ENCODE data around the gene PPP6R3. TPM values are rescaled to one million over a fixed set of nuclear protein-coding genes. Genes with fewer than 3 reads are reported as not detected.
"Not testable (repeated sequence)": the region's sequence is repeated elsewhere in the genome, so short reads cannot be mapped to it uniquely, and the experiment has no call there.

The PPP6R3 gene
- total and polyA plus RNA-seq, 5 donors, result 22.1 to 101 (median 89.7) TPM

DNA sequence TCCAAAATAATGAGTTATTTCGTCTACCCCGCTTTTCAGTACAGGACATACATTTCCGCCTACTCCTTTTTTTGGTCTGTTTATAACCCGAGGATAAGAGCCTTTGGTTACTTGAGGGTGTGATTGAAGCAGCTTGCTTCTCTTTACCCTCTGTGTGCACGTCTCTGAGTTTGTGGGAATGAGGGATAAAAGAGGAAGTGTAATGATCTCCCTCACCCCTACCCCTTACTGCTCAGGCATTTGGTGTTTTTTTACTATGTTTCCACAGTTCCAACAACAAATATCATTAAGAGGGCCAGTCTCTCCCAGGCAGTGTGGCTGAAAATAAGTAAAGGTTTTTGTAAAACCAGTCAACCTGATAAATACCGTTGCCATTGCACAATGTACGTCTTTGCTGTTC, 140.6 kb downstream of the PPP6R3 start:
- Histone ChIP-seq H3K27me3 (ENCODE audit: control insufficient read depth, insufficient read depth) (no peaks in the 10 kb centered on the region), H3K4me3 (ENCODE audit: low read length) (no peak overlapping the region), H3K4me1 (ENCODE audit: control insufficient read depth, insufficient read depth, low read length) (no peaks in the 10 kb centered on the region), H3K9me3 (ENCODE audit: control insufficient read depth, low read length) (no peaks in the 10 kb centered on the region), H3K27ac (ENCODE audit: low read length) (no peak overlapping the region)
- ATAC-seq, result no peak
- intact Hi-C loops (cut with DNase I), result no loop called here
- WGBS, result 85% methylated on average over 7 of the region's 7 CpGs
- no peak for DNase-seq

DNA sequence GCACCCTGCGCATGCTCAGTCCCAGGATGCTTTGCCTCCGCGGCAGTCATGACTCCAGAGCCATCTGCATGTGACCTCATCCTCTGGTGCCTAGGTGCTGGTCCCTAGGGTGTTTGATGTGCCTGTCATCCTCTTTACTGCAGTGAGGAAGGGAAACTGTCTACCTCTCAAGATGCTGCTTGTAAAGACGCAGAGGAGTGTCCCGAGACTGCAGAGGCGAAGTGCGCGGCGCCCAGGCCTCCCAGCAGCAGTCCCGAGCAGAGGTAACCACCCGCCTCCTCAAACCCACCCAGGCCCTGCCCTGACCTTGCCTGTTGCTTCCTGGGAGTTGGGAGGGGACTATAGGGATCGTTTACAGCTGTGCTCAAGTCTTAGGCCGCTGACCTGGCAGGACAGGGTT, 149.2 kb downstream of the PPP6R3 start:
- Histone ChIP-seq H3K4me1 (ENCODE audit: control insufficient read depth, insufficient read depth, low read length) (no peaks in the 10 kb centered on the region), H3K9me3 (ENCODE audit: control insufficient read depth, low read length) (no peaks in the 10 kb centered on the region), H3K27me3 (ENCODE audit: control insufficient read depth, insufficient read depth) (no peaks in the 10 kb centered on the region), H3K4me3 (ENCODE audit: low read length) (no peak overlapping the region), H3K27ac (ENCODE audit: low read length) (no peak overlapping the region)
- peak in 1 of 2 donors; percentile 24 for ATAC-seq
- intact Hi-C loops (cut with DNase I), result no loop called here
- WGBS, result 94% methylated on average over 13 of the region's 13 CpGs
- no peak for DNase-seq

DNA sequence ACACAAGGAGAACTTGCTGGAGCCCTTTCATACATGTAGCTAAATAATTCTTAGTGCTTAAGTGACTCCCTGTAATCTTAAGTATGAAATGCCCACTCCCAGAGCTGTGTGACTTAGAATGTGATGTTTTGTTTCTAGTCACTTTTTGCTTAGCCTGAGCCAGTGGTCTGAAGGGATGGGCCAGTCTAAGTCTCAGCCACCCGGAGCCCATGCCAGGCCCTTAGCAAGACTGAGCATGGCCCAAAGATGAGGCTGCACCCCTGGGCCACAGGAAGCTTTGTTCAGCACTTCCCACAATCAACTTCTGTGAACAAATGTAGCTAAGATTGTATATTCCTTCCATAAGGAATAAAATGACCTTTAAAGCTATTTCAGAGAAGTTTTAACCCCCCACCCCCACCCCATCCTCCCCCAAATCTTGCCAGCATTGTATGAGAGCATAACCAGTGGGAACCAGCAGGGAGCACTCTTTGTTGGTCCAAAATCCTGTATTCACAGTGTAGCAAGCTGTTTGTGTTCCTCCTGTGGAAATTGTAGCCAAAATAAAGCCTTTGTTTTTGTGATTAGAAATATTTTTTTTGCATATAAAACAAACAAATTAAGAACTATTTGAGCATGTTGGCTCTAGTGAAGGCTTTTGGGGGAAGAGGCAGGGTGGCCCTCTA, 150.0 kb downstream of the PPP6R3 start:
- ATAC-seq, result no peak
- no peak overlapping the region for H3K4me3 ChIP-seq (ENCODE audit: low read length)
- WGBS, result 58% methylated on average over 1 of the region's 1 CpG
- H3K27me3 ChIP-seq (ENCODE audit: control insufficient read depth, insufficient read depth), result no peaks in the 10 kb centered on the region
- intact Hi-C loops (cut with DNase I), result no loop called here
- H3K4me1 ChIP-seq (ENCODE audit: control insufficient read depth, insufficient read depth, low read length), result no peaks in the 10 kb centered on the region
- DNase-seq, result no peak
- H3K27ac ChIP-seq (ENCODE audit: low read length), result no peak overlapping the region
- H3K9me3 ChIP-seq (ENCODE audit: control insufficient read depth, low read length), result no peaks in the 10 kb centered on the region

DNA sequence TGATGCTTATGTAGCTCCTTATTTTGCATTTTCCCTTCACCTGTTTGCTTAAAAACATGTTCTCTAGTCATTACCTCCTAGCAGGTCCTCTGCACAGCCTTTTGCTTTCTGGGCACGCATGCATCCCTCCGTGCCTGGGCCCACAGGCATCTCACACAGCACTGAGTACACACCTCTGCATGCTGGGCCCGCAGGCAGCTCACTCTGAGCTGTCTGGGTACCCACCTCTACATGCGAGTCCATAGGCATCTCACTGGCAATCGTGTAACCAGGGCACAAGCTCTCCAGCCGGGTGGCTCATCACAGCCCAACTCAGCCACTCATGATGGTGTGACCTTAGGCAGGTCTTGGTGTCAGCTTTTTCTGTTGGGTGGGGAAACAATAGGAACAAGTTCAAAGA, 155.1 kb downstream of the PPP6R3 start:
- no peak for ATAC-seq
- intact Hi-C loops (cut with DNase I), result no loop called here
- H3K27me3 ChIP-seq (ENCODE audit: control insufficient read depth, insufficient read depth), result no peaks in the 10 kb centered on the region
- whole genome bisulfite sequencing, result 95% methylated on average over 6 of the region's 6 CpGs
- DNase-seq, result no peak
- no peak overlapping the region for H3K4me3 ChIP-seq (ENCODE audit: low read length)
- no peak overlapping the region for H3K27ac ChIP-seq (ENCODE audit: low read length)
- H3K9me3 ChIP-seq (ENCODE audit: control insufficient read depth, low read length), result no peaks in the 10 kb centered on the region
- H3K4me1 ChIP-seq (ENCODE audit: control insufficient read depth, insufficient read depth, low read length), result no peaks in the 10 kb centered on the region

DNA sequence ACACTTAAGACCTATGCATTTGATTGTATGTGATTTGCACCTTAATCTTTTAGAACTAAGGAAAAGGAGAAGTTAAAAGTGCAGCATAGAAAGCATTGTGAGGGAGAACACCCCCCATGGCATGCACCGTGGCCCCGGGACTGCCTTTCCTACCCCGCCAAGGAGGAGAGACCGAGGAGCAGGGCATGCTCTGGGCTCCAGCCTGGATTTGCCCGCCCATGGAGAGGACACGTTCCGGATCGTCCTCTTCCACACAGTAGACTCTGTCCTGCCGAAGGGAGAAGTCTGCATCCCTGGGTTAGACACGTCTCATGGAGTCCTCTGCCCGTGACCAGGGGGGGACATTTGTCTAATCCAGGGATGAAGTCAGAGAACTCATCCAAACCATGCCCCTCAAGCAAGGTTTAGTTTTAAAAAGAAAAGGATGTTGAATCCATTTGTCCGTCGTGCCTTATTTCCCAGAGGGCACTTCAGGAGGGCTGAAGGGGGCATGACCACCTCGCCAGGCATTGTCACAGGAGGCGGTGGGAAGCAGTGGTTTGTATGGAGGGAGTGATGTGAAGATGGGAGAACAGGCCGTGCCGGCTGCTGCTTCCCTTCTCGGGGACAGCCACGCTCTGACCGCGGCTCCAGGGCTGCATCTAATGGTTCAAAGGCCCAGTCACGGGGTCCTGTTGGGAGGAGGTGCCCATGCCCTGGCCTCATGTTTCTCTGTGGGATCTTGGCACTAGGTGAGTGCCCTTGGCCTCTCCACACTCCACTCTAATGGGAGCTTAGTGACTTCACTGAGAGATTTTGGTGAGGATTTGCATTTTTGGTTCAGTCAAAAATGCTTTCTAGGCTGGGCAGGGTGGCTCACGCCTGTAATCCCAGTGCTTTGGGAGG, 157.6 kb downstream of the PPP6R3 start:
- Histone ChIP-seq H3K9me3 (ENCODE audit: control insufficient read depth, low read length) (no peaks in the 10 kb centered on the region), H3K27ac (ENCODE audit: low read length) (no peak overlapping the region), H3K4me1 (ENCODE audit: control insufficient read depth, insufficient read depth, low read length) (no peaks in the 10 kb centered on the region), H3K4me3 (ENCODE audit: low read length) (no peak overlapping the region), H3K27me3 (ENCODE audit: control insufficient read depth, insufficient read depth) (no peaks in the 10 kb centered on the region)
- WGBS, result 87% methylated on average over 23 of the region's 23 CpGs
- no peak for DNase-seq
- peak; percentile 42 to 44 for ATAC-seq
- intact Hi-C loops (cut with DNase I), result no loop called here

DNA sequence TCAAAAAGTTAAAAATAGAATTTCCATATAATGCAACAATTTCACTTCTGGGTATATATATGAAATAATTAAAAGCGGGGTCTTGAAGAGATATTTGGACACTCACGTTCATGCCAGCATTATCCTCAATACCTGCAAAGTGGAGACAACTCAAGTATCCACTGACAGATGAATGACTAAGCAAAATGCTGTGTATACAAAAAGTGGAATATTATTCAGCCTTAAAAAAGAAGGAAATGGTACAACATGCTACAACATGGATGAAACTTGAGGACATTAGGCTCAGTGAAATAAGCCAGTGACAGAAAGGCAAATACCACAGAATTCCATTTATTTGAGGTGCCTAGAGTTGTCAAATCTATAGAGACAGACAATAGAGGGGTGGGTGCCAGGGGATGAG, 161.3 kb downstream of the PPP6R3 start:
- Histone ChIP-seq H3K4me3 (ENCODE audit: low read length) (no peak overlapping the region), H3K9me3 (ENCODE audit: control insufficient read depth, low read length) (no peaks in the 10 kb centered on the region), H3K27me3 (ENCODE audit: control insufficient read depth, insufficient read depth) (no peaks in the 10 kb centered on the region), H3K4me1 (ENCODE audit: control insufficient read depth, insufficient read depth, low read length) (no peaks in the 10 kb centered on the region), H3K27ac (ENCODE audit: low read length) (no peak overlapping the region)
- ATAC-seq, result no peak
- intact Hi-C loops (cut with DNase I), result no loop called here
- WGBS, result 94% methylated on average over 2 of the region's 2 CpGs
- no peak for DNase-seq

DNA sequence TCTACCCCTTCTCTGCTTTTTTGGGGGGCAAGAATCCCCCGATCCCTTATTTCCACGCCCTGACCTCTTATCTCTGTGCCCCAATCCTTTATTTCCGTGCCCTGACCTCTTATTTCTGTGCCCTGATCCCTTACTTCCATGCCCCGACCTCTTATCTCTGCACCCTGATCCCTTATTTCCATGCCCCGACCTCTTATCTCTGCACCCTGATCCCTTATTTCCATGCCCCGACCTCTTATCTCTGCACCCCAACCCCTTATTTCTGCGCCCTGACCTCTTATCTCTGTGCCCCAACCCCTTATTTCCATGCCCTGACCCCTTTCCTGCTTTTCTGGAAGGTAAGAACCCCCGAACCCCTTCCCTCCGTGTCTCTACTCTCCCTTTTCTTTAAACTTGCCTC, 163.2 kb downstream of the PPP6R3 start:
- H3K4me1 ChIP-seq (ENCODE audit: control insufficient read depth, insufficient read depth, low read length); H3K9me3 ChIP-seq (ENCODE audit: control insufficient read depth, low read length); intact Hi-C loops (cut with DNase I); H3K27me3 ChIP-seq (ENCODE audit: control insufficient read depth, insufficient read depth); ATAC-seq; H3K4me3 ChIP-seq (ENCODE audit: low read length); H3K27ac ChIP-seq (ENCODE audit: low read length); DNase-seq: not testable (repeated sequence)
- WGBS, result 64% methylated on average over 9 of the region's 9 CpGs

DNA sequence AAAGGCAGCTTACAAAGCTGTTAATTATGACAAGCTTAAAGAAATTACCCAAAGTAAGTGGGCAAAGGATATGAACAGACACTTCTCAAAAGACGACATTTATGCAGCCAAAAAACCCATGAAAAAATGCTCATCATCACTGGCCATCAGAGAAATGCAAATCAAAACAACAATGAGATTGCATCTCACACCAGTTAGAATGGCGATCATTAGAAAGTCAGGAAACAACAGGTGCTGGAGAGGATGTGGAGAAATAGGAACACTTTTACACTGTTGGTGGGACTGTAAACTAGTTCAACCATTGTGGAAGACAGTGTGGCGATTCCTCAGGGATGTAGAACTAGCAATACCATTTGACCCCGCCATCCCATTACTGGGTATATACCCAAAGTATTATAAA, 164.5 kb downstream of the PPP6R3 start:
- 89% methylated on average over 4 of the region's 4 CpGs for WGBS
- H3K9me3 ChIP-seq (ENCODE audit: control insufficient read depth, low read length); DNase-seq; H3K27me3 ChIP-seq (ENCODE audit: control insufficient read depth, insufficient read depth); ATAC-seq; H3K4me1 ChIP-seq (ENCODE audit: control insufficient read depth, insufficient read depth, low read length); H3K27ac ChIP-seq (ENCODE audit: low read length); H3K4me3 ChIP-seq (ENCODE audit: low read length); intact Hi-C loops (cut with DNase I): not testable (repeated sequence)

DNA sequence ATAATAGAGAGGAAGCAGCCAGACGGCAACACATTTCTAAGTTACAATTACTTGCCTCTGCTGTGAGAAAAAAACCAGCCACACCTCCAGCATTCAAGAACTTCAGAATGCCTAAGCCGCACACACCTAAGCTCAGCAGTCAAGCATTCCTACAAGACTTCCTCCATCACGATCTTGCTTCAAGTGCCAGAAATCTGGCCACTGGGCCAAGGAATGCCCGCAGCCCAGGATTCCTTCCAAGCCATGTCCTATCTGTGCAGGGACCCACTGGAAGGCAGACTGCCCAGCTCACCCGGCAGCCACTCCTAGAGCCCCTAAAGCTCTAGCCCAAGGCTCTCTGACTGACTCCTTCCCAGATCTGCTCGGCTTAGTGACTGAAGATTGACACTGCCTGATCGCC, 165.7 kb downstream of the PPP6R3 start:
- DNase-seq; intact Hi-C loops (cut with DNase I); ATAC-seq; H3K27ac ChIP-seq (ENCODE audit: low read length); H3K9me3 ChIP-seq (ENCODE audit: control insufficient read depth, low read length); H3K4me3 ChIP-seq (ENCODE audit: low read length); H3K4me1 ChIP-seq (ENCODE audit: control insufficient read depth, insufficient read depth, low read length); H3K27me3 ChIP-seq (ENCODE audit: control insufficient read depth, insufficient read depth): not testable (repeated sequence)
- 88% methylated on average over 7 of the region's 7 CpGs for WGBS

DNA sequence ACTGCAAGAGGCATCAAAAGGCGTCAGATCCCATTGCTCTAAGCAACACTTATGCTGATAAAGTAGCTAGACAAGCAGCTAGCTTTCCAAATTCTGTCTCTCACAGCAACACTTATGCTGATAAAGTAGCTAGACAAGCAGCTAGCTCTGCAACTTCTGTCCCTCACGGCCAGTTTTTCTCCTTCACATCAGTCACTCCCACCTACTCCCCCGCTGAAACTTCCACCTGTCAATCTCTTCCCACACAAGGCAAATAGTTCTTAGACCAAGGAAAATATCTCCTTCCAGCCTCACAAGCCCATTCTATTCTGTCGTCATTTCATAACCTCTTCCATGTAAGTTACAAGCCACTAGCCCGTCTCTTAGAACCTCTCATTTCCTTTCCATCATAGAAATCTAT, 168.3 kb downstream of the PPP6R3 start:
- H3K9me3 ChIP-seq (ENCODE audit: control insufficient read depth, low read length); H3K27me3 ChIP-seq (ENCODE audit: control insufficient read depth, insufficient read depth); ATAC-seq; intact Hi-C loops (cut with DNase I); H3K4me1 ChIP-seq (ENCODE audit: control insufficient read depth, insufficient read depth, low read length); H3K27ac ChIP-seq (ENCODE audit: low read length); H3K4me3 ChIP-seq (ENCODE audit: low read length); DNase-seq: not testable (repeated sequence)
- 51% methylated on average over 5 of the region's 5 CpGs for WGBS

DNA sequence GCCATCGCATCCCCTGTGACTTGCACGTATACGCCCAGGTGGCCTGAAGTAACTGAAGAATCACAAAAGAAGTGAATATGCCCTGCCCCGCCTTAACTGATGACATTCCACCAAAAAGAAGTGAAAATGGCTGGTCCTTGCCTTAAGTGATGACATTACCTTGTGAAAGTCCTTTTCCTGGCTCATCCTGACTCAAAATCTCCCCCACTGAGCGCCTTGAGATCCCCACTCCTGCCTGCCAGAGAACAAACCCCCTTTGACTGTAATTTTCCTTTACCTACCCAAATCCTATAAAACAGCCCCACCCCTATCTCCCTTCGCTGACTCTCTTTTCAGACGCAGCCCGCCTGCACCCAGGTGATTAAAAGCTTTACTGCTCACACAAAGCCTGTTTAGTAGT, 171.8 kb downstream of the PPP6R3 start:
- intact Hi-C loops (cut with DNase I); H3K4me3 ChIP-seq (ENCODE audit: low read length); H3K4me1 ChIP-seq (ENCODE audit: control insufficient read depth, insufficient read depth, low read length); ATAC-seq; DNase-seq; H3K27me3 ChIP-seq (ENCODE audit: control insufficient read depth, insufficient read depth); H3K9me3 ChIP-seq (ENCODE audit: control insufficient read depth, low read length); H3K27ac ChIP-seq (ENCODE audit: low read length): not testable (repeated sequence)
- 94% methylated on average over 8 of the region's 8 CpGs for WGBS
